ENCODE data around the gene CNOT4.

The CNOT4 gene

GRCh38 chr7:135381369-135381768 is 128.5 kb downstream of the CNOT4 start:
- no peak for TF ChIP-seq CTCF (IDR thresholded peaks at IDR 0.05)
- H3K27ac ChIP-seq, result no peak overlapping the region
- no peaks in the 10 kb centered on the region for H3K36me3 ChIP-seq
- H3K27me3 ChIP-seq, result no peaks in the 10 kb centered on the region
- no peaks in the 10 kb centered on the region for H3K4me1 ChIP-seq (ENCODE audit: control insufficient read depth in 1 of 2, insufficient read depth in 1 of 2, low read depth in 1 of 2, low read length in 1 of 2)
- no peaks in the 10 kb centered on the region for H3K9me3 ChIP-seq
- no peak overlapping the region for H3K4me3 ChIP-seq (ENCODE audit: low read depth in 1 of 2, low read length in 1 of 2)

GRCh38 chr7:135380351-135380750 is 129.6 kb downstream of the CNOT4 start:
- Histone ChIP-seq H3K27me3 (no peaks in the 10 kb centered on the region), H3K9me3 (no peaks in the 10 kb centered on the region), H3K27ac (no peak overlapping the region), H3K36me3 (no peaks in the 10 kb centered on the region), H3K4me3 (ENCODE audit: low read depth in 1 of 2, low read length in 1 of 2) (no peak overlapping the region), H3K4me1 (ENCODE audit: control insufficient read depth in 1 of 2, insufficient read depth in 1 of 2, low read depth in 1 of 2, low read length in 1 of 2) (no peaks in the 10 kb centered on the region)
- no peak for TF ChIP-seq CTCF (IDR thresholded peaks at IDR 0.05)

DNA sequence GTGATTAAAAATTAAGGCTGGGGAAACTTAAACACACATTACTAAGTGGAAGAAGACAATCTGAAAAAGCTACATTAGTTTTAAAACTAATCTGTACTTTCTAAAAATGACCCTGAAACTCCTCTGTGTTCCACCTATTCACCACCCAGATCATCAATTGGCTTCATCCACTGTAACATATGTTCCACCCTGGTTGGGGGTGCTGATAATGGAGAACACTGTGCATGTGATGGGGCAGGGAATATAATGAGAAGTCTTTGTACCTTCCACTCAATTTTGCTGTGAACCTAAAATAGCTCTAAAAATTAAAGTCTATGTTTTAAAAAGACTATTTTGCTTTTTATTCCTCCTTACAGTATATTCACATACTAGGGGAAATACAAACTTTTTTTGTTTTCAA is 132.7 kb downstream of the CNOT4 start:
- no peak overlapping the region for H3K4me3 ChIP-seq (ENCODE audit: low read depth in 1 of 2, low read length in 1 of 2)
- no peak overlapping the region for H3K27ac ChIP-seq
- H3K27me3 ChIP-seq, result no peaks in the 10 kb centered on the region
- TF ChIP-seq CTCF (IDR thresholded peaks at IDR 0.05), result no peak
- no peaks in the 10 kb centered on the region for H3K4me1 ChIP-seq (ENCODE audit: control insufficient read depth in 1 of 2, insufficient read depth in 1 of 2, low read depth in 1 of 2, low read length in 1 of 2)
- no peaks in the 10 kb centered on the region for H3K9me3 ChIP-seq
- H3K36me3 ChIP-seq, result no peaks in the 10 kb centered on the region

GRCh38 chr7:135375908-135376699 is 133.8 kb downstream of the CNOT4 start:
- Histone ChIP-seq H3K27ac (no peak overlapping the region), H3K27me3 (no peaks in the 10 kb centered on the region), H3K36me3 (no peaks in the 10 kb centered on the region), H3K9me3 (no peaks in the 10 kb centered on the region), H3K4me1 (ENCODE audit: control insufficient read depth in 1 of 2, insufficient read depth in 1 of 2, low read depth in 1 of 2, low read length in 1 of 2) (no peaks in the 10 kb centered on the region), H3K4me3 (ENCODE audit: low read depth in 1 of 2, low read length in 1 of 2) (no peak overlapping the region)
- no peak for TF ChIP-seq CTCF (IDR thresholded peaks at IDR 0.05)

- TF ChIP-seq CTCF (IDR thresholded peaks at IDR 0.05), result no peak
- Histone ChIP-seq H3K4me1 (ENCODE audit: control insufficient read depth in 1 of 2, insufficient read depth in 1 of 2, low read depth in 1 of 2, low read length in 1 of 2) (no peaks in the 10 kb centered on the region), H3K27ac (no peak overlapping the region), H3K4me3 (ENCODE audit: low read depth in 1 of 2, low read length in 1 of 2) (no peak overlapping the region), H3K36me3 (no peaks in the 10 kb centered on the region), H3K9me3 (no peaks in the 10 kb centered on the region), H3K27me3 (no peaks in the 10 kb centered on the region)
Observed at GRCh38 chr7:135374736-135375135, 135.2 kb downstream of the CNOT4 start.
